GM23338 (cell line): Measurements from ENCODE around the gene HOMER1. TPM values are rescaled to one million over a fixed set of nuclear protein-coding genes. Genes with fewer than 3 reads are reported as not detected.

Source experiments
- ATAC-seq: fragments of 200-7000 bp; cut with Tn5 transposase; 3 replicates; pipeline ENCODE4 v1.9.1; 2020
- DNase-seq: peaks from one replicate; pipeline ENCODE4 v3.0.0-alpha.2; 2015; ENCODE audit warnings: low spot score
- H2AFZ ChIP-seq: fragments of 200-600 bp; sonication (generic); 2 replicates; pipeline ENCODE4 v1.8.0; 2016; ENCODE audit warnings: antibody characterized with exemption, mild to moderate bottlenecking, moderate library complexity
- H3F3A ChIP-seq: fragments of 200-600 bp; sonication (generic); replicated peaks from 2 replicates; pipeline ENCODE4 v1.8.0; 2017; ENCODE audit warnings: antibody characterized with exemption, mixed run types, low read depth
- H3K27ac ChIP-seq: fragments of 200-600 bp; sonication (generic); 2 replicates; pipeline ENCODE4 v1.6.1; 2016; ENCODE audit warnings: low read depth
- H3K27me3 ChIP-seq: fragments of 200-600 bp; sonication (generic); 2 replicates; pipeline ENCODE4 v1.8.0; 2016; ENCODE audit warnings: mild to moderate bottlenecking, mixed run types, moderate library complexity; ENCODE audit not compliant: insufficient read depth
- H3K36me3 ChIP-seq: fragments of 200-600 bp; sonication (generic); 2 replicates; pipeline ENCODE4 v1.8.0; 2016; ENCODE audit warnings: mild to moderate bottlenecking; ENCODE audit not compliant: insufficient read depth
- H3K4me1 ChIP-seq: fragments of 200-600 bp; sonication (generic); 2 replicates; pipeline ENCODE4 v1.8.0; 2016; ENCODE audit warnings: mild to moderate bottlenecking, moderate library complexity; ENCODE audit not compliant: insufficient read depth
- H3K4me2 ChIP-seq: fragments of 200-600 bp; sonication (generic); 2 replicates; pipeline ENCODE4 v1.7.1; 2017; ENCODE audit warnings: mixed run types
- H3K4me3 ChIP-seq: fragments of 200-600 bp; sonication (generic); 2 replicates; pipeline ENCODE4 v1.6.1; 2016; ENCODE audit warnings: mixed run types
- H3K79me2 ChIP-seq: fragments of 200-600 bp; sonication (generic); replicated peaks from 2 replicates; pipeline ENCODE4 v1.8.0; 2017; ENCODE audit warnings: mild to moderate bottlenecking; ENCODE audit not compliant: insufficient read depth
- H3K9me2 ChIP-seq: fragments of 200-600 bp; sonication (generic); 2 replicates; pipeline ENCODE4 v1.8.0; 2017; ENCODE audit not compliant: insufficient read depth
- H4K20me1 ChIP-seq: fragments of 200-600 bp; sonication (generic); replicated peaks from 2 replicates; pipeline ENCODE4 v1.8.0; 2017; ENCODE audit warnings: mild to moderate bottlenecking; ENCODE audit not compliant: insufficient read depth
- H3K27ac Mint-ChIP-seq: 2 replicates; pipeline ENCODE4 v1.8.0; 2020; ENCODE audit warnings: inconsistent platforms, mild to moderate bottlenecking, moderate library complexity, mixed read lengths
- H3K27me3 Mint-ChIP-seq: 3 replicates; pipeline ENCODE4 v1.8.0; 2022; ENCODE audit warnings: low read depth, mild to moderate bottlenecking, moderate library complexity, mixed read lengths, inconsistent platforms; ENCODE audit not compliant: insufficient read depth, poor library complexity
- H3K36me3 Mint-ChIP-seq: 3 replicates; pipeline ENCODE4 v1.8.0; 2021; ENCODE audit warnings: low read depth, mild to moderate bottlenecking, inconsistent platforms, moderate library complexity, mixed read lengths
- H3K4me1 Mint-ChIP-seq: 3 replicates; pipeline ENCODE4 v1.8.0; 2020; ENCODE audit warnings: mild to moderate bottlenecking, inconsistent platforms, mixed read lengths
- H3K4me3 Mint-ChIP-seq: 3 replicates; pipeline ENCODE4 v1.8.0; 2021; ENCODE audit warnings: moderate library complexity, mild to moderate bottlenecking, inconsistent platforms, mixed read lengths
- H3K9me3 Mint-ChIP-seq: 3 replicates; pipeline ENCODE4 v1.8.0; 2020; ENCODE audit warnings: moderate library complexity, mild to moderate bottlenecking, inconsistent platforms, mixed read lengths
- CREB1 ChIP-seq: fragments of 250-450 bp; sonication (Bioruptor Pico); IDR thresholded peaks from 2 replicates; pipeline ENCODE4 v1.5.0; 2020; ENCODE audit warnings: low read depth, mild to moderate bottlenecking, moderate library complexity
- JUNB ChIP-seq: IDR thresholded peaks from one replicate; pipeline ENCODE4 v1.6.1; 2016; ENCODE audit warnings: antibody characterized with exemption; ENCODE audit not compliant: unreplicated experiment
- NANOG ChIP-seq: IDR thresholded peaks from 2 replicates; pipeline ENCODE4 v1.6.1; 2016; ENCODE audit warnings: antibody characterized with exemption, borderline replicate concordance
- POLR2AphosphoS5 ChIP-seq: IDR thresholded peaks from 2 replicates; pipeline ENCODE4 v1.6.1; 2016; ENCODE audit warnings: antibody characterized with exemption, low read depth
- STAT1 ChIP-seq: IDR thresholded peaks from one replicate; pipeline ENCODE4 v1.6.1; 2016; ENCODE audit warnings: antibody characterized with exemption; ENCODE audit not compliant: unreplicated experiment
- ZNF114 ChIP-seq: fragments of 250-450 bp; sonication (Bioruptor Pico); IDR thresholded peaks from 2 replicates; pipeline ENCODE4 v1.5.0; 2020; ENCODE audit warnings: mild to moderate bottlenecking, moderate library complexity
- ZNF331 ChIP-seq: fragments of 250-450 bp; sonication (Bioruptor Pico); IDR thresholded peaks from 2 replicates; pipeline ENCODE4 v1.5.0; 2020; ENCODE audit warnings: low read depth, mild to moderate bottlenecking, moderate library complexity
- polyA plus RNA-seq: library from polyadenylated mRNA; unstranded; fragments of >200 nt; fragmentation: Nextera tagmentation; extraction: Ambion mirVana; gene quantifications from 2 replicates; pipeline ENCODE4 v1.2.1, GENCODE V29; 2016
- total RNA-seq: library from RNA; depleted of rRNA; stranded (reverse); fragments of >200 nt; shearing (Covaris generic); gene quantifications from 2 replicates; pipeline ENCODE4 v1.2.3, GENCODE V29; 2014
- TF ChIP-seq, protein P1 (sequence below), 2 experiments: fragments of 200-600 bp in 1 of 2; sonication (generic) in 1 of 2; conservative IDR thresholded peaks; 2 replicates each; pipeline versions ENCODE4 v1.5.1 to v1.6.1; 2016 to 2017; ENCODE audit warnings: antibody characterized with exemption in 2 of 2, low read depth in 2 of 2, mild to moderate bottlenecking in 2 of 2, moderate library complexity in 1 of 2
- TF ChIP-seq, protein P2 (sequence below): IDR thresholded peaks from 2 replicates; pipeline ENCODE4 v1.6.1; 2016; ENCODE audit warnings: antibody characterized with exemption

The HOMER1 gene
- total and polyA plus RNA-seq, 2 experiments from 2014 or later: 45.1 to 80.3 TPM

DNA sequence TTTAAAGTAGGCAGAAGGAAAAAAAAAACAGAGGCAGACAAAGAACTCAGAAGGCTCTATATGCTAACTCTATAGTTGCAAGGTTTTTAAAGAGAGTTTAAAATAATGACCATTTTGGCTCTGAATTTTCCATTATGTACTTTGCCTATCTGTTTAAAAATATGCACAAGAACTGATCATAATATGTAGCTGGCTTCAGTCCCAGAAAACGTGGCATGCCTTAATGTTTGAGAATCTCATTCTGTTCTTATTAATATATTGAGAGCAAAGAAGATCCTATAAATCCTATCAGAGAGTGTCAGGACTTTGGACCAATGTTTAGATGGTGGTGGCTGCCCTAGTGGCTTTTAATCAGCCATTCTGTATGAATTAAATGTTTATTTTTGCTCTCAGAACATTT lies 156.5 kb downstream of the HOMER1 start:
- TF ChIP-seq, protein P1, sequence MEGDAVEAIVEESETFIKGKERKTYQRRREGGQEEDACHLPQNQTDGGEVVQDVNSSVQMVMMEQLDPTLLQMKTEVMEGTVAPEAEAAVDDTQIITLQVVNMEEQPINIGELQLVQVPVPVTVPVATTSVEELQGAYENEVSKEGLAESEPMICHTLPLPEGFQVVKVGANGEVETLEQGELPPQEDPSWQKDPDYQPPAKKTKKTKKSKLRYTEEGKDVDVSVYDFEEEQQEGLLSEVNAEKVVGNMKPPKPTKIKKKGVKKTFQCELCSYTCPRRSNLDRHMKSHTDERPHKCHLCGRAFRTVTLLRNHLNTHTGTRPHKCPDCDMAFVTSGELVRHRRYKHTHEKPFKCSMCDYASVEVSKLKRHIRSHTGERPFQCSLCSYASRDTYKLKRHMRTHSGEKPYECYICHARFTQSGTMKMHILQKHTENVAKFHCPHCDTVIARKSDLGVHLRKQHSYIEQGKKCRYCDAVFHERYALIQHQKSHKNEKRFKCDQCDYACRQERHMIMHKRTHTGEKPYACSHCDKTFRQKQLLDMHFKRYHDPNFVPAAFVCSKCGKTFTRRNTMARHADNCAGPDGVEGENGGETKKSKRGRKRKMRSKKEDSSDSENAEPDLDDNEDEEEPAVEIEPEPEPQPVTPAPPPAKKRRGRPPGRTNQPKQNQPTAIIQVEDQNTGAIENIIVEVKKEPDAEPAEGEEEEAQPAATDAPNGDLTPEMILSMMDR (conservative IDR thresholded peaks at IDR 0.05; ENCODE audit: low read depth in 2 of 2): no peak
- no peaks in the 10 kb centered on the region for H3K79me2 ChIP-seq
- Mint-ChIP-seq H3K9me3 (peaks cover 13% of the 10 kb centered on the region), H3K27me3 (no peaks in the 10 kb centered on the region), H3K36me3 (peaks cover 10% of the 10 kb centered on the region), H3K27ac (no peak overlapping the region), H3K4me1 (no peaks in the 10 kb centered on the region), H3K4me3 (no peak overlapping the region)
- H3K36me3 ChIP-seq: no peaks in the 10 kb centered on the region
- H3K9me2 ChIP-seq: no peaks in the 10 kb centered on the region
- no peak overlapping the region for H2AFZ ChIP-seq
- no peaks in the 10 kb centered on the region for H3K4me1 ChIP-seq
- no peaks in the 10 kb centered on the region for H4K20me1 ChIP-seq
- DNase-seq: no peak
- no peak overlapping the region for H3K4me3 ChIP-seq
- no peaks in the 10 kb centered on the region for H3K27me3 ChIP-seq
- no peaks in the 10 kb centered on the region for H3F3A ChIP-seq
- H3K4me2 ChIP-seq: no peak overlapping the region
- H3K27ac ChIP-seq: no peak overlapping the region
- no peak for ATAC-seq

DNA sequence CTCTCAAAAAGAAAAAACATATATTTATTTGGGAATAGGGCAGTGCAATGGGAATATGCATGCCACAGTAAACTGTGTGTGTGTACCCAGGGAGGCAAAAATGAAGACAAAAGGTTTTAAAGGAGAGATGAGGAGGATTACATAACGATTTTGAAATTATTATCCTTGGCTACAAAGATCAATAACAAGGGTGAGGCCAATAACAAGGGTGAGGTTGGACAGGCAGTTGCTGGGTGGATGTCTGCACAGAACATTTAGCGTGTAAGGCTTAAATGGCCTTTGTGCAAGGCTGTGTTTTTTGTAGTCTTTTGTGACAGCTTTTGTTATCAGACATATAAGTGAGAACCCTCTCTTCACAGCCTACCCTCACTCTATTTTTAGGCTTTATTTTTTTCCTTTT lies 164.1 kb downstream of the HOMER1 start:
- Histone ChIP-seq H3K4me3 (no peak overlapping the region), H3K36me3 (no peaks in the 10 kb centered on the region), H3K27ac (no peak overlapping the region), H4K20me1 (no peaks in the 10 kb centered on the region), H3K4me2 (no peak overlapping the region), H3F3A (no peaks in the 10 kb centered on the region), H3K9me2 (no peaks in the 10 kb centered on the region), H3K27me3 (no peaks in the 10 kb centered on the region), H3K79me2 (no peaks in the 10 kb centered on the region), H2AFZ (no peak overlapping the region), H3K4me1 (no peaks in the 10 kb centered on the region)
- TF ChIP-seq NANOG (no peak), CREB1 (CRISPR knock-in tag) (no peak), ZNF331 (no peak), STAT1 (no peak), POLR2AphosphoS5 (no peak), JUNB (no peak), ZNF114 (CRISPR knock-in tag) (no peak)
- TF ChIP-seq, protein P2, sequence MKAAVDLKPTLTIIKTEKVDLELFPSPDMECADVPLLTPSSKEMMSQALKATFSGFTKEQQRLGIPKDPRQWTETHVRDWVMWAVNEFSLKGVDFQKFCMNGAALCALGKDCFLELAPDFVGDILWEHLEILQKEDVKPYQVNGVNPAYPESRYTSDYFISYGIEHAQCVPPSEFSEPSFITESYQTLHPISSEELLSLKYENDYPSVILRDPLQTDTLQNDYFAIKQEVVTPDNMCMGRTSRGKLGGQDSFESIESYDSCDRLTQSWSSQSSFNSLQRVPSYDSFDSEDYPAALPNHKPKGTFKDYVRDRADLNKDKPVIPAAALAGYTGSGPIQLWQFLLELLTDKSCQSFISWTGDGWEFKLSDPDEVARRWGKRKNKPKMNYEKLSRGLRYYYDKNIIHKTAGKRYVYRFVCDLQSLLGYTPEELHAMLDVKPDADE: no peak
- TF ChIP-seq, protein P1 (conservative IDR thresholded peaks at IDR 0.05; ENCODE audit: low read depth in 2 of 2): no peak
- Mint-ChIP-seq H3K9me3 (peaks cover 25% of the 10 kb centered on the region), H3K27me3 (peaks cover 5% of the 10 kb centered on the region), H3K36me3 (peaks cover 18% of the 10 kb centered on the region), H3K4me1 (no peaks in the 10 kb centered on the region), H3K27ac (no peak overlapping the region), H3K4me3 (no peak overlapping the region)
- ATAC-seq: no peak
- DNase-seq: no peak
